Fibroblast of skin of right quadriceps (primary cell): ENCODE measurements around the gene ZFR2.

Experiments
- DNase-seq: peaks from one replicate; pipeline ENCODE4 v3.0.0-alpha.2; 2013

ZFR2 gene

GRCh38 chr19:3785451-3785937 is 83.3 kb downstream of the ZFR2 start:
- no peak for DNase-seq

GRCh38 chr19:3784607-3785450 is 84.0 kb downstream of the ZFR2 start:
- DNase-seq: no peak

GRCh38 chr19:3783660-3784584 is 84.9 kb downstream of the ZFR2 start:
- DNase-seq: no peak

- no peak for DNase-seq
Observed at GRCh38 chr19:3782903-3783302, 85.9 kb downstream of the ZFR2 start.

GRCh38 chr19:3782330-3782729 is 86.5 kb downstream of the ZFR2 start:
- DNase-seq: no peak

GRCh38 chr19:3781603-3782002 is 87.2 kb downstream of the ZFR2 start:
- DNase-seq: no peak

- DNase-seq: no peak
Observed at GRCh38 chr19:3780786-3781304, 88.0 kb downstream of the ZFR2 start.

GRCh38 chr19:3778899-3779723 is 89.7 kb downstream of the ZFR2 start:
- DNase-seq: no peak

GRCh38 chr19:3778104-3778867 is 90.6 kb downstream of the ZFR2 start:
- no peak for DNase-seq

- DNase-seq: no peak
Observed at GRCh38 chr19:3776479-3777040, 92.3 kb downstream of the ZFR2 start.

GRCh38 chr19:3775831-3776230 is 93.0 kb downstream of the ZFR2 start:
- no peak for DNase-seq

- no peak for DNase-seq
Observed at GRCh38 chr19:3775374-3775711, 93.5 kb downstream of the ZFR2 start.

GRCh38 chr19:3774621-3775373 is 94.0 kb downstream of the ZFR2 start:
- DNase-seq: no peak

GRCh38 chr19:3773814-3774515 is 94.9 kb downstream of the ZFR2 start:
- no peak for DNase-seq

- no peak for DNase-seq
Observed at GRCh38 chr19:3771906-3772455, 96.9 kb downstream of the ZFR2 start, which contains the start of gene RAX2. RAX2 (minus strand) TSS chr19:3772228; CDS start chr19:3771742, 486 bp downstream.

- DNase-seq: no peak
Observed at GRCh38 chr19:3771000-3771905, 97.6 kb downstream of the ZFR2 start.

GRCh38 chr19:3770136-3770999 is 98.5 kb downstream of the ZFR2 start:
- DNase-seq: no peak
